Astrocyte of the cerebellum (primary cell): ENCODE results near the gene MMAA.
A peak's percentile ranks its signal among the peaks of the same experiment; 100 is the strongest.
"Not testable (repeated sequence)": the region's sequence is repeated elsewhere in the genome, so short reads cannot be mapped to it uniquely, and the experiment has no call there.

ENCODE experiments used
- DNase-seq: peaks from one replicate; pipeline ENCODE4 v3.0.0-alpha.2; 2011; ENCODE audit warnings: low read depth
- H3K4me3 ChIP-seq: 2 replicates; pipeline ENCODE4 v1.5.1; 2011; ENCODE audit warnings: mild to moderate bottlenecking, low read depth, low read length, moderate library complexity
- CTCF ChIP-seq: IDR thresholded peaks from 2 replicates; pipeline ENCODE4 v1.5.1; 2012; ENCODE audit warnings: low read length, low read depth, moderate library complexity, mild to moderate bottlenecking; ENCODE audit errors: missing control alignments
- in situ Hi-C: cut with HindIII; loops from 2 replicates; pipeline ENCODE4 v1.10.0; 2017; ENCODE audit warnings: low sequenced_read_pairs

The MMAA gene

GRCh38 chr4:145635630-145636029 is 16.4 kb downstream of the MMAA start:
- in situ Hi-C loops, result no loop called here

GRCh38 chr4:145639186-145639698 is 20.1 kb downstream of the MMAA start:
- DNase-seq, result no peak
- no peak for TF ChIP-seq CTCF
- in situ Hi-C loops, result no loop called here
- no peak overlapping the region for H3K4me3 ChIP-seq

More at GRCh38 chr4:145635630-145636029, 16.4 kb downstream of the MMAA start:
- TF ChIP-seq CTCF, result no peak
- H3K4me3 ChIP-seq, result no peak overlapping the region
- DNase-seq, result no peak

- H3K4me3 ChIP-seq, in situ Hi-C loops: not testable (repeated sequence)
- DNase-seq, result peak; percentile 12
Observed at GRCh38 chr4:145640236-145640635, 21.1 kb downstream of the MMAA start.

- in situ Hi-C loops, result no loop called here
- TF ChIP-seq CTCF, result no peak
- DNase-seq, result no peak
- H3K4me3 ChIP-seq, result no peak overlapping the region
Observed at GRCh38 chr4:145643295-145643694, 24.1 kb downstream of the MMAA start.

- no peak overlapping the region for H3K4me3 ChIP-seq
- no peak for DNase-seq
- in situ Hi-C loops, result no loop called here
- TF ChIP-seq CTCF, result no peak
Observed at GRCh38 chr4:145644699-145645098, 25.5 kb downstream of the MMAA start.

GRCh38 chr4:145656156-145656555 is 37.0 kb downstream of the MMAA start:
- TF ChIP-seq CTCF, result no peak
- DNase-seq, result no peak
- in situ Hi-C loops, result no loop called here
- no peak overlapping the region for H3K4me3 ChIP-seq

GRCh38 chr4:145660064-145660463 is 40.9 kb downstream of the MMAA start:
- no peak for TF ChIP-seq CTCF
- in situ Hi-C loops, result no loop called here
- DNase-seq, result no peak
- no peak overlapping the region for H3K4me3 ChIP-seq
